PFSK-1 (cell line): ENCODE measurements around the gene MYH9.

Experiments used
- FOXP2 ChIP-seq: optimal IDR thresholded peaks from 2 replicates; pipeline ENCODE3; 2011; ENCODE audit warnings: borderline replicate concordance, control low read depth, inconsistent platforms; ENCODE audit not compliant: insufficient read depth; ENCODE audit errors: extremely low read length, extremely low read depth
- POLR2AphosphoS5 ChIP-seq: IDR thresholded peaks from 2 replicates; pipeline ENCODE4 v1.6.1; 2012; ENCODE audit warnings: low read depth, mild to moderate bottlenecking, control low read depth, low read length, moderate library complexity
- REST ChIP-seq, 2 experiments: IDR thresholded peaks; 2 replicates each; pipeline versions ENCODE4 v1.6.1 to v1.8.0; 2011 to 2012; ENCODE audit warnings: low read depth in 2 of 2, low read length in 2 of 2, control low read depth in 1 of 2, inconsistent platforms in 1 of 2, mild to moderate bottlenecking in 1 of 2, moderate library complexity in 1 of 2; ENCODE audit not compliant: insufficient read depth in 1 of 2
- SIN3A ChIP-seq: IDR thresholded peaks from 2 replicates; pipeline ENCODE4 v1.6.1; 2012; ENCODE audit warnings: mild to moderate bottlenecking, low read length, moderate library complexity, borderline replicate concordance; ENCODE audit not compliant: insufficient read depth
- TAF1 ChIP-seq: IDR thresholded peaks from 2 replicates; pipeline ENCODE4 v1.6.1; 2012; ENCODE audit warnings: low read length, control low read depth, borderline replicate concordance; ENCODE audit not compliant: insufficient read depth

Gene MYH9

GRCh38 chr22:36324414-36324813 is 63.4 kb downstream of the MYH9 start:
- TF ChIP-seq SIN3A (no peak), TAF1 (no peak), FOXP2 (no peak)

DNA sequence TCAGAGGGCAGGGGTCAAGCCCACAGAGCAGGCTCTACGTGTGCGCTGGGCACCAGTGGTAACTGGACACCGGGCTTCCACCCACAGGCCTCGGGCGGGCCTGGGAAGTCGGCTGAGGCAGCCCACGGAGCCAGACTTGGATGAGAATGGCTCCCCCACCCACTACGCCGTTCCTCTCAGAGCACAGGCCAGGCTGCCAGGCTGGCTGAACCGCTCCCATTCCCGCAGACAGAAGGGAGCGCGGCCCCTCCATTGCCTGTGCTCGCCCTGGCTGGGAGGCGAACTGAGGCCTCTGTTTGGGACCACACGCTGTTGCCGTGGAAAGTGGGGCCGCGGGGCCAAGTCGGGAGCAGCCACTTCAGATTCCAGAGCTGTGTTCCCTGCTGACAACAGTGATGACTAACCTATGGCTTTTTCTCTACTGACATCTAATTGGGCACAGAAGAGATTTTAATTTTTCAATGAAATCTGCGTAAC is 63.9 kb downstream of the MYH9 start:
- no peak for TF ChIP-seq POLR2AphosphoS5
- TF ChIP-seq FOXP2 = no peak
- no peak for TF ChIP-seq SIN3A
- no peak for TF ChIP-seq REST (IDR thresholded peaks at IDR 0.05; ENCODE audit: insufficient read depth in 1 of 2, low read depth in 2 of 2, low read length in 2 of 2)
- no peak for TF ChIP-seq TAF1

- TF ChIP-seq FOXP2 = no peak
- no peak for TF ChIP-seq POLR2AphosphoS5
- no peak for TF ChIP-seq SIN3A
- no peak for TF ChIP-seq REST (IDR thresholded peaks at IDR 0.05; ENCODE audit: insufficient read depth in 1 of 2, low read depth in 2 of 2, low read length in 2 of 2)
- no peak for TF ChIP-seq TAF1
These were observed 64.4 kb downstream of the MYH9 start for GRCh38 chr22:36323182-36323854.

DNA sequence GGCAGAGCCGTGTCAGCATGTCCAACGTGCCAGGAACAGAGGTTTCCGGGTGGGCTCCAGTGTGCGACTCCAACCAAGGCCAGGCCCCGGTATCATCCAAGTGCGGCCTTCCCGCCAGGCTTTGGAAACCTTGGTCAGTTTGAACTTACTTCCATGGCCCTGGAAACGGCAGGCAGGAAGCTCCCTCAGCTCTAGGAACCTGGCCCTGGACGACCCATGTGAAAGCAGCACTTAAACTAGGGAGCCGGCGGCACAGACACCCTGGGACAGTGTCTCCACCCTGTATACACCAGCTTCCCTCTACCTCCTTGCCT is 65.2 kb downstream of the MYH9 start:
- TF ChIP-seq POLR2AphosphoS5 (no peak), FOXP2 (no peak), SIN3A (no peak), TAF1 (no peak), REST (IDR thresholded peaks at IDR 0.05; ENCODE audit: insufficient read depth in 1 of 2, low read depth in 2 of 2, low read length in 2 of 2) (no peak)

GRCh38 chr22:36321797-36322601 is 65.8 kb downstream of the MYH9 start:
- TF ChIP-seq REST (IDR thresholded peaks at IDR 0.05; ENCODE audit: insufficient read depth in 1 of 2, low read depth in 2 of 2, low read length in 2 of 2) (no peak), SIN3A (no peak), FOXP2 (no peak), POLR2AphosphoS5 (no peak), TAF1 (no peak)
